A549 (cell line): ENCODE results near the gene CLDN4.

Source experiments
- BCL3 ChIP-seq: fragments of >200 bp; sonication (Bioruptor Twin); formaldehyde crosslinking; IDR thresholded peaks from 3 replicates; pipeline ENCODE4 v1.6.1; 2016
- CHD2 ChIP-seq: fragments of 150-350 bp; IDR thresholded peaks from 2 replicates; pipeline ENCODE4 v1.6.1; 2014; ENCODE audit warnings: low read length; ENCODE audit not compliant: partially characterized antibody
- POLR2A ChIP-seq: IDR thresholded peaks from 2 replicates; pipeline ENCODE4 v1.6.1; 2012; ENCODE audit warnings: mild to moderate bottlenecking, low read length
- RAD21 ChIP-seq, 2 experiments: fragments of >200 bp in 1 of 2; sonication (Bioruptor Twin) in 1 of 2; formaldehyde crosslinking in 1 of 2; IDR thresholded peaks in 1 of 2; conservative IDR thresholded peaks in 1 of 2; 2 replicates in 1 of 2; 3 replicates in 1 of 2; pipeline ENCODE4 v1.6.1; 2012 to 2018; ENCODE audit warnings: inconsistent platforms in 1 of 2
- TF ChIP-seq, protein P1 (sequence below): fragments of >200 bp; sonication (Bioruptor Twin); formaldehyde crosslinking; IDR thresholded peaks from 3 replicates; pipeline ENCODE4 v1.5.1; 2016

GRCh38 chr7:73870041-73870492, 39.3 kb downstream of the CLDN4 start:
- TF ChIP-seq POLR2A, result no peak
- TF ChIP-seq RAD21 (conservative IDR thresholded peaks at IDR 0.05 in 1 of 2, IDR thresholded peaks at IDR 0.05 in 1 of 2), result no peak
- no peak for TF ChIP-seq BCL3
- TF ChIP-seq, protein P1, sequence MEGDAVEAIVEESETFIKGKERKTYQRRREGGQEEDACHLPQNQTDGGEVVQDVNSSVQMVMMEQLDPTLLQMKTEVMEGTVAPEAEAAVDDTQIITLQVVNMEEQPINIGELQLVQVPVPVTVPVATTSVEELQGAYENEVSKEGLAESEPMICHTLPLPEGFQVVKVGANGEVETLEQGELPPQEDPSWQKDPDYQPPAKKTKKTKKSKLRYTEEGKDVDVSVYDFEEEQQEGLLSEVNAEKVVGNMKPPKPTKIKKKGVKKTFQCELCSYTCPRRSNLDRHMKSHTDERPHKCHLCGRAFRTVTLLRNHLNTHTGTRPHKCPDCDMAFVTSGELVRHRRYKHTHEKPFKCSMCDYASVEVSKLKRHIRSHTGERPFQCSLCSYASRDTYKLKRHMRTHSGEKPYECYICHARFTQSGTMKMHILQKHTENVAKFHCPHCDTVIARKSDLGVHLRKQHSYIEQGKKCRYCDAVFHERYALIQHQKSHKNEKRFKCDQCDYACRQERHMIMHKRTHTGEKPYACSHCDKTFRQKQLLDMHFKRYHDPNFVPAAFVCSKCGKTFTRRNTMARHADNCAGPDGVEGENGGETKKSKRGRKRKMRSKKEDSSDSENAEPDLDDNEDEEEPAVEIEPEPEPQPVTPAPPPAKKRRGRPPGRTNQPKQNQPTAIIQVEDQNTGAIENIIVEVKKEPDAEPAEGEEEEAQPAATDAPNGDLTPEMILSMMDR, result no peak
- TF ChIP-seq CHD2, result no peak
